GM21619 (cell line): ENCODE measurements around the gene SMIM21.

Source experiments
- ATAC-seq: cut with Tn5 transposase; IDR thresholded peaks from one replicate; pipeline ENCODE4 v1.9.1; 2021; ENCODE audit not compliant: unreplicated experiment

The SMIM21 gene

DNA sequence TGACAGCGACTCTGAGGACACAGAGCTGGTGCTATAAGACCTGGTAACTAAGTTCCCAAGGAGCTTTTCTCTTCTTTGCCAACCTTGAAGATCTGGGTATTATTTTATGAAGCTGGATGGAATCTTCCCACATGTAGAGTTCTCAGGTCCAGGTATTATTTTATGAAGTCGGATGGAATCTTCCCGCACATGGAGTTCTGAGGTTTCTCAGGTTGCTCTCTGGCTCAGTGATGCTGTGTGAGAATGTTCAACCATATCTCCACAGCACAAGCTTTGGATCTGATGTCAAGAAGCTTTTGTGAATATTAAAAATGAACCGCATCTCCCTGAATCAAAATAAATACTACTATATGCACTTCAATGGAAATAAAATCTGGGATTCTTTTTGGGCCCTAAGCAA, at the start of gene SMIM21:
TSS of gene SMIM21 (minus strand) at position 101 of the 400 bp plus-strand sequence. CDS start 140 bp downstream, outside the sequence.
- no peak for ATAC-seq

DNA sequence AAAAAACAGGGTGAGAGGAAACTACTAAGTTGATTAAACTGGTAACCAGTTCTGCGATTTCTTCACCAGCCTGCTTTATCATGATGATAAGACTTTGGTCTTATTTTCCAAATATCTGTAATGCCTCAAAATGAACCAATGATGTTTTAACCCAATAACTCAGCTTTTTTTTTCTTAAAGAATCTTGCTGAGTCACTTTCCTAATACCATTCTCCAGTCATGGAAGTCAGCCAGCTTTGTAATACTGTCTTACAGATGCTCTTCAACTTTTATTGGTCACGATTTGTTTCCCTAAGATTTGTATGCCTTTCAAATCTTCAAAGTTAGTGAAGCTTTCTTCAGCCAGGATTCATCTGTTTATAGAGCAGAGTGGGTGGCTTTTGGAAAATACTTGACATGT, 47.7 kb upstream of the SMIM21 start:
- no peak for ATAC-seq

DNA sequence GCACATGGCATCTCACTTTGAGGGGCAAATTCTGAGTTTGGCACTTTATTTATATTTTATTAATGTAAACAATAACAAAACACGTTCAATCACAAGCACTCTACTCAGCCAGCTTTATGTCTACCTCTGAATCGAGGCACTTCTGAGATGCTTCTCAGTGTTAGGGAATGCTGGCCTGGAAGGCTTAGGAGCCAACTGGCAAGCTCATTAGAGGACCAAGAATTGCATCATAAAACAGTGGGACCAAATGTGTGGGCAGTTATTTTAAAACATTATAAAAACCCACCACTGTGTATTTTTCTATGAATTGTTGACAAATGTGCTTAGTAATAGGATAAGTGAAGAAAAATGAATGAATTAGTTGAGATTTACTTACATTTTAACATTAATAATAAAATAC, 46.8 kb upstream of the SMIM21 start:
- no peak for ATAC-seq

DNA sequence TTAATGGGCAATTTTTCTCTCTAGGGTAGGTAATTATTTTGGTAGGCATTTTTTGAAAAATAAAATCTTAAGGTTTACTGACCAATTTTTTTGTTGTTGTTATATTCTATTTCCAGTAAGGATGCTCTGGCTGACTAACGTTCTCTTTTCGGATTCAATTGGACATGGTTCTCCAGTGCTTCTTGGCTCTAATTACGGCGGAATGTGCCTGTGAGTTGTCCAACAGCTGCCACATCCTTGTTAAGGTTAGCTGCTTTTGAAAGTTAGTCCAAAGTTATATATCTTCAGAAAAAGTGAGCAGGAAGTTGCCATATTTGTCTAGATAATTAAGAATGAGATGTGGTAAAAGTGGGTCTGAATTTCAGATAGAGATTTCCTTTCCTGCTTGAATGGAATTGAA, 45.8 kb upstream of the SMIM21 start:
- no peak for ATAC-seq

DNA sequence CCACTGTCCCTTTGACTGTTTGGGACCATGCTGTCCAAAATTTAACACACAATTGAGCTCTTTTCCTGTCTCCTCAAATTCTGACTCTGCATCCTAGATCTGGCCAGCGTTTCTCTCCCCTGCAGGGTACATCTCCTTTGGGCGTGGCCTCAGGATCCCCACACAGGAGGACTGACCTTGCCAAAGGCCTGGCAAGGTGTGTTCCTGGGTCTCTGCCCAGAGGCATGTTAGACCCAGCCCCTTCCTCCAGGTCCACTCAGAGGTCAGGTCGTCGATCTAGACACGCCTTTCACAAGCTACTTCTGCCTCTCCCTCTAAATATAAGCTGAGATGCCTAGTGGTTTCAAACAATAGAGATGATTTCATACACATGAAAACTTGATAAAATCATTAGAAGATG, 45.4 kb upstream of the SMIM21 start:
- no peak for ATAC-seq

DNA sequence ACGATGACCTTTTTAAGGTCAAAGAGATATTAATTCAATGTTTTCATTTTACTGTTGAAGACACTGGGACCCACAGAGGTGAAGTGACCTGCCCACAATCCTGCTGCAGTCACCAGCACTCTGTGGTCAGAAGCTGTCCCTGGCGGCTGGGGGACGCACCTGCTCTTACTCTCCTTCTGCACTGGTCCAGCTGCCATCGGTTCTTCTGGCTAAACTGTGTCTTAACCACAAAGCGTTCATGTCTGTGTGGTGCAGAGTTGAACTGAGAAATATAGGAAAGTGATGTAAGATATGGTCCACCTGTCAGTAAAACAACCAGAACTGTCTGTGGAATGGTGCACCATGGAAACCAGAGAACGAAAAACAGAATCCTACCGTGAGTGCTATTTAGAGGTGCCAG, 44.9 kb upstream of the SMIM21 start:
- ATAC-seq: no peak

DNA sequence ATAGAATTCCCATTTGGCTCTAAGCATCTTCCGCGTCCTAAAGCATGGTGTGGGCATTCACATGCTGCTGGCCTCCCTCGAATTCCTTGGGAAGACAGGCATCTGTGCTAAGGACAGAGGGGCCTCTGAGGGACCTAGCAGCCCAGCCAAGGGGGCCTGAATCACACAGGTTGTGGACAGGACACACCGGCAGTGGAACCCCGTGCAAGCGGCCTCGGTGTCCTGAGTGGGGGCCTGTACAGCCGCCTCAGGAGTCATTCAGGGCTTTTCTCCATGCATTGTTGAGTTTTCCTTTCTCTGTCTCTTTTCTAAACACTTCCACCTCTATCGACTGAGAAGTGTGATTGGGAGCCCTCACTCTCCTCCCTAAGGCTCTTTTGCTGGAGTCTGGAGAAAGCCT, 44.3 kb upstream of the SMIM21 start:
- no peak for ATAC-seq

DNA sequence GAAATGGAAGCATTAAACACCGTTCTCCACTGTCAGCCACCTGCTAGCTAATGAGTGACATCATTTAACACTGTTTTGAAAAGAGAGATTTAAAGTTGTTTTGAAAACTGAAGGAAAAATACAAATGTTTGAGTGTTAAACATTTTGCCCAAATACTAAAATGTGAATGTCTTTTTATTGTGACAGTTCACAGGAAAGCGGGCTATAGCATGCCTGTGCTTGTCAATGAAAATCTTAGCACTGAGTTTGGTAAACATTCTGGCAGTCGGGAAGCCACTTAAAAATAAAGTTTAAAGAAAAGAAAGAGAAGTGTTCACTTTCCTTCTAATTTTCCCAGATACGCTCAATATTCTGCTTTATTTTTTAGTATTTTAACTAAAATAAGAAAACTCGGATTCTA, 40.3 kb upstream of the SMIM21 start:
- no peak for ATAC-seq

DNA sequence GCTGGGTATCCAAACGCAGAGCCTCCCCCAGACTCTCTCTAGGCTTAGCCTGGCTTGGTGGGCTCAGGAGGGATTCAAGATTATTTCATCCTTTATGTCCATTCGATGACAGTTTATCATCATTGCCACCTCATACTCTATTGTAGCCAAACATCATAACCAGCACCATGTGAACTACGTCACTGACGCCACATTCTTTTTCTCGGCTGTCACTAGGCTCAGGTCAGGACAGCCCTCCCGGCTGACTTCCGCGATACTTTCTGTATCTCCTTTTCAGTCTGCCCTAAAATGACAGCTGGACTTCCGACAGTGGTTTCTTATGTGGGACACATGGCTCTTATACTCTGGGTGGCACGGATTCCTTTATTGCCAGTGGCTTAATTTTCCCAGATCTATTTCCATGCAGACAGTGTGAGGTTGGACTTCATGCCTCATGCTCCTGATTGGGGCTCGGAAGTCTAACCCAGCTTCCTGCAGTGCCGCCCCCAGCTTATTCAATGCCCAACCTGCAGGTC, 39.8 kb upstream of the SMIM21 start:
- ATAC-seq: no peak

DNA sequence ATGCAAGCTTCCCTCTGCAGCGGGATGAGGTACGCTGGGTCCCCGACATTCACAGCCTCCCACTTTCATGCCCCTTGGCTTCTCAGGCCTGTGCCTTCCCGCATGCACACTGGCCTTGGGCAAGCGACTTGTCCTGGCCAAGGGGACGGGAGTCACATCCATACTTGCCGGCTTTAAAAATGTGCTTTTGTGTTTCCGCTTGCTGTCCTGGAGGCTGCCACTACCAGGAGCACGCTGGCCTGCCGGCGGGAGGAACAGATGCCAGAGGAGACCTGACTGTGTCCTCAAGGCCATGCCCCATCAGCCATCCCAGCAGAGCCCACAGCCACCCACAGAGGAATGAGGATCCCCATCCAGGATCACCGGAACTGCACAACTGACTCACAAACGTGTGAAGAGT, 36.9 kb upstream of the SMIM21 start:
- ATAC-seq: no peak

DNA sequence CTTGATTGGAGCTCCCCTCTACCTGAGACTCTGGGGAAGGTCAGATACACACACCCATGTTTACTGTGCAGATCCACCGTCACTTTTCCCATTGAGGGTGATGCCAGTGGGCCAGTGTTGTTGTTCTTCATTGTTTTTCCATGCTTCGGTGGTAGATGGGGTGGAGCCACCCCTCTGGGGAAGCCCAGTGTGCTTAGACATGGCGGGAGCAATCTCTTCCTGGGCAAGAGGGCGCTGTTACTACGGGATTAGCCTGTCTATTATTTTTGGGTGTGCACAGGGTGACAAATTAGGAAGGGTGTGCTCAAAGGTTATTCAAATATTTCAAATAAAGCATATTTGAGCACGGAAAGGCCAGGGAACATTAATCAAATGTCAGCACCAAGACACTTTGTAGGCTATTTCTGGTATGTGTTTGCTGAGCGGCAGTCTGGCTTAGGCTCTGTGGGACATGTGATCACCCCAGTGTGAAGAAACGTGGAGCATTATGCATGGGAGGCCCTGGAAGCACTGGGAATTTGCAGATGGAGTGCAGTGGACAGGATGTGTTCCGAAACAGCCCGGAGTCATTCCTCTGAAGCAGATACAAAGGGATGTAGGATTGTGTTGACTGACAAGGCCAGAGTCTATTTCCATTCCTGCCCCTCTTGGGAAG, 34.8 kb upstream of the SMIM21 start:
- no peak for ATAC-seq

DNA sequence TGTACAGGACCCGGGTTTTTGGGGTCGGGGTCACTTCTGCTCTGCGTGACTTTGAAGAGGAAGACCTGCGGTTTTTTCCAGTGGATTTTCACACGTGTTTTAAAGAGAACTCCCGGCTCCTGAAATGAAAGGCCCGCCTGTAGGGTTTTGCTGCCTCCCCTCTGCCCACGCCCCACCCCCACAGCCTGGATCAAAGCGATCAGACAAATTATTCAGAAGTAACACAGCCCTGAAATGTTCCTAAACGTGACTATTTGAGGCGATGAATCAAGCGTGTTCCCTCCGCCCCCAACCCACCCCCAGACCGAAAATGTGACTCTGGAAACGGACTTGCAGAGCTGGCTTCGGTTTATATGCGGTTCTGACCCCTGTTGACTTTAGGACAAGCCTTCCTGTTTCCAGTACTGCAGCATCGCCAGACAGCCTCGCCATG, 28.7 kb upstream of the SMIM21 start:
- no peak for ATAC-seq

DNA sequence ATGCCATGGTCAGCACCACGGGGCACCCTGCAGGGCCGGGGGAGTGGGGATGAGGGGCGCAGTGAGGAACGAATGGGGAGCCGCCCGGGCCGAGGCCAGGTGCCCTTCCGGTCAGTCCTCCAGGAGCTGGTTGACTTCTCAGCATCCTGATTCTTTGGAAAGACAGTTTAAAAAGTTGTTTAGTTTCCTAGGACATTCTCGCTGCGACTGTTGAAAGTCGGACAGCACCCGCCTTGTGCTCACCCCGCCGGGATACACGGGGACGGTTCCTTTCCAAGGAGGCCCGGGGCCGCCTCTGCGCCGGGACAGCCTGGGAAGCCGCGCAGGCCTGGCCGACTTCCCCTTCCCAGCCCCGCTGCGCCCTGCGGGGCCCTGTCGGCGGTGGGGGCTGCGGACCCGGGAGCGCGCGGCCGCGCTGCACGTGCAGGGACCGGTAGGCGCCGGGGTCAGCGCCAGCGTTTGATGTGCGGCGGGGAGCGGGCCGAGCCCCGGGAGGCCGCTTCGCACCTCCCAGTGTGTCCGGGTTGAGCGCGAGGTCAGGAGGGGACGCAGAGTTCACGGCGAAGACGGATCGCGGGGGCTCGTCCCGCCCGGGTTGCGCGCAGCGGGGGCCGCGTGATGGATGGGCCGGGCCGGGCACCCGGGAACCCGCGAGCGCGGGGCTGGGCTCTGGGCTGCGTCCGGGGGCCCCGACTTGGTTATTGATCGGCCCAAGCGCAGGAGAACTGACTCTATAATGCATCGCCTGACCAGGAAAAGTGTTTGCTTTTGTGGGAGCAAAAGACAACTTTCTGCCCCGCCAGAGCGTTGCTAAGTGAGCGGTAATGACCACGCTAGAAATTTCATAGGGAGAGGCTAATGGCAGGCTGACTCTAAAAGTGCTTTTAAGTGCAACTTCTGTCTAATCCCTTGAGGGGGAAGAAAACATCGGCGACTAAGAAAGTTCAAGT, 28.0 kb upstream of the SMIM21 start:
- no peak for ATAC-seq

DNA sequence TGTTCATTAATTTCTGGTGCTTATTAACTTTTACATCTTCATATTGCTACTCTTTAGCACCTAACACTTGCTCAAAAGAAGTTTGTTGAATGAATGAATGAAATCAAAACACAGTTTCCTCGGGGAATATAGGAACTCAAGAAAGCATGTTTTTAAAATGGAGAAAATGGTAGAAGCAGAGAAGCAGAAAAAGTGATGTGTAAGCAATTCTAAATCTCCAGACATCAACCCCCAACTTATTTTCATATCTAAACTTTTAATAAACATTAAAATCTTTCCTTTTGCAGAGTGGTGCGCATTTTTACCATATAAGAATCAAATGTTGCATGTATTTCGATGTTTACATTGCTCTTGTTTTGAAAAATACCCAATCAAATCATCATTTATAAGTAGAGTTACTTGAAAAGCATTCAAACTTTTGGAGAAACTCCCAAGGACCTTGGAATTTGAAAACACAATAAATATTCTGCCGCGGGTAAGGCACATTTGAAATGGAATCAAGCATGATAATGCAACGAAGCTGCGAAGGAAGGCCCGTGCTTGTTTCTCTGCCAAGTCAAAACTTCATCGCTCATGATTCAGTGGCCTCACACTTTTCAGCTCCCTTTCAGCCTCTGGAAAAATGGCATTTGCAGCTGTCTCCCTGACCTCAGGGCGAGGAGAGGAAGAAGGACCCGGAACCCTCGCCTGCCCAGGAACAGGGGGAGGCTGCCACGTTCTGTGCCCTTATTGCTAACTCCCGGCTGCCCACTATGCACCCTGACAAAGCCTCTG, 26.7 kb upstream of the SMIM21 start:
- no peak for ATAC-seq

DNA sequence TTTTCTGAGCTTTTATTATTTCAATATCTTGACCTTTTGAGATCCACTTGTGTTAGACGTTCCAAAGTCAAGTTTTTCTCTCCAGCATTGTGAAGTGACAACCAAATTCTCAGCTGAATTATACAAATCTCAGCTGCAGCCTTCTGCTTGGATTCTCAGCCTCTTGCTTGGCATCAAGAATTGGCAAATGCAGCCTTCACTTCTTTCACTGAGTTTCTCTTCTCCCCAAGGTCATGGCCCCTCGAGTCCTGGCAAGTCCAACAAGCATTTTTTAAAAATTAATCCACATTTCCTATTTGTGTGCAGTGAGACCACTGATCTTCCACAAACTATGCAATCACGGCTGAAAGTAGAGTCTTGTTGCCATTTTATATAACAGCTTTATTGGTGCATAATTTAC, 23.4 kb upstream of the SMIM21 start:
- no peak for ATAC-seq

DNA sequence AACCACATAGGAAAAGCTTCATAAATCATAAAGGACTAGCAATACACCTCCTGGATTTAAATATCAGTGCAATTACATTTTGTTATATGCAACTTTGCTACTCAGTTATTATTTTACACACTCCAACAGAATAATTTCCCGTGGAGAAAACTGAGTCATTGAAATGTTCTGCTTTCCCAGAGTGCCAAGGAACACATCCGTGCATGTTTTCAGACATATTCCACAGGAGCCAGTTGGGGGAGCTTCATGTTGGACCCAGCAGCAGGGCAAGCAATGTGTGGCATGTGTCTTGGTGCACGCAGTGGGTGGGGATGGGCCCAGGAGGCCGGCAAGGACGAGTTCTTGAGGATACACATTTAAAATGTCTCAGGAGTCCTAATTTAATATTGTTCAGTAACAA, 14.4 kb upstream of the SMIM21 start:
- ATAC-seq: no peak

DNA sequence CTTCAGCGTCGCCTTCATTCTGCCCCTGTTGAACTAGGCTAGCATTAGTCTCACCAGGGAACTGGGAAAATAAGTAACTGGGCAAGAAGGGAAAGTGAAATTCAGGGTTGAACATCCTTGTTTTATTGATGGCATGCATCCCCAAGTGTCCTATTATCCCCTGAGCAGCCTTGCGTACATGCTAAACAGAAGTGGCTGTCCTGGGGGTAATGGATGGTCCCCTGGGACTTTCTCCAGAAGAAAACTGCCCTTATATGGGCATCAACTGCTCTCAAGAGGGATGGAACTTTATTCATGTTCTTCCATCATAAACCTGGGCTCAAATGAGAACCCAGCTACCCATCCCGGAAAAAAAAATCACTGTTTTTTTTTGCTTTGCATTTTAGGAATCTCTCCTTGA, 11.8 kb upstream of the SMIM21 start:
- ATAC-seq: no peak

DNA sequence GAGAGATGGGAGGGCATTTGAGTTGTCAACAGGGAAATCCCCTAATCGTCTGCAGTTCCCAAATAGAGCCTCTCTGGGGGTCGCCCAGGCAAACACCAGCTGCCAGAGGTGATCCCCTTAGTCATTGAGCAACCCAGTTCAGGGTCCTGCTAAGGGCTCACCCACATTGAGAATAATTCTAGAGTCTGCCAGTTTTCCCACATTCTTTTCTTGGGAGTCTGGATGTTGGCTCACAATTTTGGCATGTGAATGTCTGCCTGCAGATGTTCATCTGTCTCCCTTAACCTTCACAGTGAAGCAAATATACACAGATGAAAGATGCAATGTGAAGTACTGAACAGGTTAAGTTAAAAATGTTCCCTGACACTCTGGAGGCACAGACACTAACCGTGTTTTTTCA, 11.4 kb upstream of the SMIM21 start:
- ATAC-seq: no peak

DNA sequence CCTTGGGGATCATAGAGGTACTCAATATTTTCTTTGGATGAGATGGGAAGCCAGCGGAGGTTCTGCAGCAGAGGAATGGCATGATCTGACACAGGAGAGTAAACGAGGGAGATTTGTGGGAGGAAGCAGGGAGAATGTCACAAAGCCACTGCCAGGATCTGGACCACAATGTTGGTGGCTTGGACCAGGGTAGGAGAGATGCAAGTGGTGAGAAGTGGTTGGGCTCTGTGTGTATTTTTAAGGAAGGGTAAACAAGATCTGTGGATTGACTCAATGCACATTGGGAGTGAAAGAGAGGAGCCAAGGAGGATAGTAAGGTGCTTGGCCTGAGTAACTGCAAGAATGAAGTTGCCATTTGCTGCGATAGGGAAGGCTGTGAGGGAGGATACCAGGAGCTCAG, 10.5 kb upstream of the SMIM21 start:
- no peak for ATAC-seq

DNA sequence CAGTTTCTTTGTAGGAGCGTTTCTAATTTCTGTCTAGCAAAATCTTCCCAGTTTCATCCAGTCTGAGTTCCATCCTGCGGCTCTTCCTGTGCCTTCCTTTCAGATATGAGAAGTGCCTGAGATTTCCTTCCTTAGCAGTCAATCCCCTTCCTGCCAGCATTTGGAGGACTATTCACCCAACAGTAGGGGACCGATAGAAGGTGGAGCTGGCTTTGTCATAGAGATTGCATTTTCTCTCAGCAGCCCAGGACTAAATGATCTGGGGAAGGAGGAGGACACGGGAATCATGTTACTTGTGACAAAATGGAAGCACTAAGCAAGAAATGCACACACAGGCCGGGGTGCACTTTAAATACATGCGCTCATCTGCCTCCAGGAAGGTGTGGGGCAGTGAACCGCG, 5.6 kb upstream of the SMIM21 start:
- ATAC-seq: no peak

DNA sequence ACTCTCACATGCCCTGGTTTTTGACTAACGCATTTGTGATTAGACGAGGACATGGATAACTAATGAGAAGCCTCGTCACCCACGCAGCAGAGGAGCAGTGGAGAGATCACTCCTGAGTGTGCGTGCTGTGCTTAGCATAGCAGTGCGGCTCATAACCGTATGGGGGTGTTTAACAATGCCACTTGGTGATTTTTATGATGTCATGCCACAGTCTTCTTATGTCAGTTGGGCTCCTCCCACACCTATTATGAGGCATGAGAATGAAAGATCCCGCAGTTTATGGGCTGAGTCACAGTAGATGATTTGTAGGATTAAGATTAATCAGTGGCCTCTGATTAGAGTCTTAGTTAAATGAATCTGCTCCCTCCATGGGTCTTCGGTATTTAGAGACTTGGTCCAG, 2.5 kb upstream of the SMIM21 start:
- ATAC-seq: no peak
